ENCODE data around the gene MAP3K7CL.

DNA sequence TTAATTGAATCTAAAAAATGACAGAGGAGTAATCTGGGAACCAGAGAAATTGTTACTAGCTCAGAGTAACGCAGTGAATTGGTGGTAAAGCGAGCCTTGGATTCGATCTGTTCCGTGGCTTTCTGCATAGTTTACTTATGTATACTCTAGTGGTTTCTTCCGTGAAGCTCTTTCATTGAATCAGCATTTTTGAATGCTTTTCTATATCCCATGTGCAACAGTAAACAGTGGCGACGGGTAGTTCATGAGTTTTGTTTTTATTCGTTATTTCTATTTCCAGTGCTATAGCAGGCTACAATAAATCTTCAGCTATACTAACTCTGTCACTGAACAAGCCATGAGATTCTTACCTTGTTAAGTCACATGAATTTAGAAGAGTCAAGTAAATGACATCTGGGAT is 14.5 kb upstream of the MAP3K7CL start:
- TF ChIP-seq POLR2AphosphoS5 (IDR thresholded peaks at IDR 0.05) (no peak), POLR2A (IDR thresholded peaks at IDR 0.05) (no peak)
- TF ChIP-seq, protein P1, sequence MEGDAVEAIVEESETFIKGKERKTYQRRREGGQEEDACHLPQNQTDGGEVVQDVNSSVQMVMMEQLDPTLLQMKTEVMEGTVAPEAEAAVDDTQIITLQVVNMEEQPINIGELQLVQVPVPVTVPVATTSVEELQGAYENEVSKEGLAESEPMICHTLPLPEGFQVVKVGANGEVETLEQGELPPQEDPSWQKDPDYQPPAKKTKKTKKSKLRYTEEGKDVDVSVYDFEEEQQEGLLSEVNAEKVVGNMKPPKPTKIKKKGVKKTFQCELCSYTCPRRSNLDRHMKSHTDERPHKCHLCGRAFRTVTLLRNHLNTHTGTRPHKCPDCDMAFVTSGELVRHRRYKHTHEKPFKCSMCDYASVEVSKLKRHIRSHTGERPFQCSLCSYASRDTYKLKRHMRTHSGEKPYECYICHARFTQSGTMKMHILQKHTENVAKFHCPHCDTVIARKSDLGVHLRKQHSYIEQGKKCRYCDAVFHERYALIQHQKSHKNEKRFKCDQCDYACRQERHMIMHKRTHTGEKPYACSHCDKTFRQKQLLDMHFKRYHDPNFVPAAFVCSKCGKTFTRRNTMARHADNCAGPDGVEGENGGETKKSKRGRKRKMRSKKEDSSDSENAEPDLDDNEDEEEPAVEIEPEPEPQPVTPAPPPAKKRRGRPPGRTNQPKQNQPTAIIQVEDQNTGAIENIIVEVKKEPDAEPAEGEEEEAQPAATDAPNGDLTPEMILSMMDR (IDR thresholded peaks at IDR 0.05) = no peak

All from upper lobe of left lung (tissue), 4 donors.